HEK293 (cell line): ENCODE data around the gene COL17A1.

Experiments used
- CTCF ChIA-PET: fragments of 350-600 bp; formaldehyde crosslinking; extraction: SDS; loops from one replicate; lab custom pipeline; 2021; ENCODE audit warnings: antibody characterized with exemption; lab: Yijun Ruan, JAX
- POLR2A ChIA-PET: fragments of 300-600 bp; formaldehyde crosslinking; extraction: SDS; loops from one replicate; lab custom pipeline; 2020; ENCODE audit warnings: antibody characterized with exemption, inconsistent platforms; lab: Yijun Ruan, JAX
- H3K27ac ChIP-seq: fragments of 200-500 bp; sonication (Bioruptor generic); 2 replicates; pipeline ENCODE4 v1.5.1; 2014; ENCODE audit warnings: low read depth, low read length, control low read depth, inconsistent platforms; ENCODE audit errors: extremely low read depth
- H3K36me3 ChIP-seq, 2 experiments: fragments of 200-500 bp in 1 of 2; sonication (Bioruptor generic) in 1 of 2; 1 replicate in 1 of 2; 2 replicates in 1 of 2; pipeline ENCODE4 v1.5.1; 2014 to 2017; ENCODE audit warnings: inconsistent platforms in 2 of 2, low read length in 2 of 2; ENCODE audit not compliant: control insufficient read depth in 2 of 2, insufficient read depth in 1 of 2
- H3K4me1 ChIP-seq: fragments of 200-500 bp; sonication (Bioruptor generic); 2 replicates; pipeline ENCODE4 v1.5.1; 2014; ENCODE audit warnings: mild to moderate bottlenecking, low read length, inconsistent platforms; ENCODE audit not compliant: control insufficient read depth, insufficient read depth
- H3K4me3 ChIP-seq: 2 replicates; pipeline ENCODE4 v1.5.1; 2011; ENCODE audit warnings: low read depth, mild to moderate bottlenecking, control low read depth, low read length, moderate library complexity
- H3K9me3 ChIP-seq: fragments of 200-500 bp; sonication (Bioruptor generic); 2 replicates; pipeline ENCODE4 v1.5.1; 2014; ENCODE audit warnings: low read depth, low read length, inconsistent platforms; ENCODE audit not compliant: control insufficient read depth, insufficient read depth
- GLI4 ChIP-seq: fragments of 450-650 bp; formaldehyde crosslinking; IDR thresholded peaks from 2 replicates; pipeline ENCODE4 v1.5.1; 2016; ENCODE audit warnings: missing biosample characterization, missing genetic modification characterization
- GLIS2 ChIP-seq: fragments of 450-650 bp; formaldehyde crosslinking; IDR thresholded peaks from 2 replicates; pipeline ENCODE4 v1.5.1; 2016; ENCODE audit warnings: missing biosample characterization, missing genetic modification characterization
- HIC1 ChIP-seq: fragments of 450-650 bp; formaldehyde crosslinking; IDR thresholded peaks from 2 replicates; pipeline ENCODE4 v1.5.1; 2016; ENCODE audit warnings: missing biosample characterization, missing genetic modification characterization
- SCRT2 ChIP-seq: fragments of 450-650 bp; formaldehyde crosslinking; IDR thresholded peaks from 2 replicates; pipeline ENCODE4 v1.5.1; 2016; ENCODE audit warnings: missing biosample characterization, missing genetic modification characterization
- ZBTB44 ChIP-seq: fragments of 450-650 bp; IDR thresholded peaks from 2 replicates; pipeline ENCODE4 v1.5.1; 2018; ENCODE audit warnings: missing biosample characterization, mild to moderate bottlenecking, missing genetic modification characterization
- ZNF133 ChIP-seq: fragments of 450-650 bp; formaldehyde crosslinking; IDR thresholded peaks from 2 replicates; pipeline ENCODE4 v1.5.1; 2016; ENCODE audit warnings: missing biosample characterization, missing genetic modification characterization
- ZNF174 ChIP-seq: fragments of 450-650 bp; formaldehyde crosslinking; IDR thresholded peaks from 2 replicates; pipeline ENCODE4 v1.5.0; 2017; ENCODE audit warnings: missing biosample characterization, mild to moderate bottlenecking, missing genetic modification characterization
- ZNF223 ChIP-seq: fragments of 450-650 bp; formaldehyde crosslinking; IDR thresholded peaks from 2 replicates; pipeline ENCODE4 v1.5.1; 2016; ENCODE audit warnings: missing biosample characterization, missing genetic modification characterization
- ZNF248 ChIP-seq: fragments of 450-650 bp; formaldehyde crosslinking; IDR thresholded peaks from 2 replicates; pipeline ENCODE4 v1.5.1; 2017; ENCODE audit warnings: missing biosample characterization, missing genetic modification characterization
- ZNF311 ChIP-seq: fragments of 450-650 bp; formaldehyde crosslinking; IDR thresholded peaks from 2 replicates; pipeline ENCODE4 v1.5.1; 2017; ENCODE audit warnings: missing biosample characterization, missing genetic modification characterization, borderline replicate concordance
- ZNF600 ChIP-seq: fragments of 450-650 bp; formaldehyde crosslinking; IDR thresholded peaks from 2 replicates; pipeline ENCODE4 v1.5.1; 2016; ENCODE audit warnings: missing biosample characterization, missing genetic modification characterization
- ZNF623 ChIP-seq: fragments of 450-650 bp; formaldehyde crosslinking; IDR thresholded peaks from 2 replicates; pipeline ENCODE4 v1.5.1; 2016; ENCODE audit warnings: missing biosample characterization, missing genetic modification characterization
- ZNF626 ChIP-seq: fragments of 450-650 bp; sonication (Bioruptor Pico); formaldehyde crosslinking; IDR thresholded peaks from 2 replicates; pipeline ENCODE4 v1.5.1; 2018; ENCODE audit warnings: missing biosample characterization, missing genetic modification characterization, inconsistent platforms
- ZXDB ChIP-seq: fragments of 450-650 bp; formaldehyde crosslinking; IDR thresholded peaks from 2 replicates; pipeline ENCODE4 v1.5.1; 2016; ENCODE audit warnings: missing biosample characterization, missing genetic modification characterization
- TF ChIP-seq, protein P1 (sequence below): fragments of 450-650 bp; formaldehyde crosslinking; IDR thresholded peaks from 2 replicates; pipeline ENCODE4 v1.5.1; 2016; ENCODE audit warnings: missing biosample characterization, missing genetic modification characterization
- TF ChIP-seq, protein P2 (sequence below): fragments of 450-650 bp; formaldehyde crosslinking; conservative IDR thresholded peaks from 2 replicates; pipeline ENCODE4 v1.5.1; 2016; ENCODE audit warnings: low read depth, missing biosample characterization, missing genetic modification characterization

Gene COL17A1

GRCh38 chr10:104090611-104091010 lies 4.9 kb upstream of the COL17A1 start:
- ChIA-PET CTCF (no interaction called here), POLR2A (no interaction called here)
- H3K27ac ChIP-seq: no peak overlapping the region
- no peak for TF ChIP-seq HIC1 (tag by site-specific recombination)
- no peak for TF ChIP-seq SCRT2
- TF ChIP-seq, protein P1, sequence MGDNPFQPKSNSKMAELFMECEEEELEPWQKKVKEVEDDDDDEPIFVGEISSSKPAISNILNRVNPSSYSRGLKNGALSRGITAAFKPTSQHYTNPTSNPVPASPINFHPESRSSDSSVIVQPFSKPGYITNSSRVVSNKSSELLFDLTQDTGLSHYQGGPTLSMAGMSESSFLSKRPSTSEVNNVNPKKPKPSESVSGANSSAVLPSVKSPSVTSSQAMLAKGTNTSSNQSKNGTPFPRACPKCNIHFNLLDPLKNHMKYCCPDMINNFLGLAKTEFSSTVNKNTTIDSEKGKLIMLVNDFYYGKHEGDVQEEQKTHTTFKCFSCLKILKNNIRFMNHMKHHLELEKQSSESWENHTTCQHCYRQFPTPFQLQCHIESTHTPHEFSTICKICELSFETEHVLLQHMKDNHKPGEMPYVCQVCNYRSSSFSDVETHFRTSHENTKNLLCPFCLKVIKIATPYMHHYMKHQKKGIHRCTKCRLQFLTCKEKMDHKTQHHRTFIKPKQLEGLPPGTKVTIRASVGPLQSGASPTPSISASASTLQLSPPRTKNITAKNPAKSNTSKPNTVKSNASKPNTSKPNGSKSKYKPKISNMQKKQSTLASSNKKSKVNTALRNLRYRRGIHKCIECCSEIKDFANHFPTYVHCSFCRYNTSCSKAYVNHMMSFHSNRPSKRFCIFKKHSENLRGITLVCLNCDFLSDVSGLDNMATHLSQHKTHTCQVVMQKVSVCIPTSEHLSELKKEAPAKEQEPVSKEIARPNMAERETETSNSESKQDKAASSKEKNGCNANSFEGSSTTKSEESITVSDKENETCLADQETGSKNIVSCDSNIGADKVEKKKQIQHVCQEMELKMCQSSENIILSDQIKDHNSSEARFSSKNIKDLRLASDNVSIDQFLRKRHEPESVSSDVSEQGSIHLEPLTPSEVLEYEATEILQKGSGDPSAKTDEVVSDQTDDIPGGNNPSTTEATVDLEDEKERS (tag by site-specific recombination): no peak
- no peak for TF ChIP-seq ZNF600 (tag by site-specific recombination)
- no peak for TF ChIP-seq GLI4 (tag by site-specific recombination)
- TF ChIP-seq ZNF223: no peak
- TF ChIP-seq ZNF626 (tag by site-specific recombination): no peak
- no peak for TF ChIP-seq ZNF248 (tag by site-specific recombination)
- no peak for TF ChIP-seq ZNF311 (tag by site-specific recombination)
- TF ChIP-seq, protein P2, sequence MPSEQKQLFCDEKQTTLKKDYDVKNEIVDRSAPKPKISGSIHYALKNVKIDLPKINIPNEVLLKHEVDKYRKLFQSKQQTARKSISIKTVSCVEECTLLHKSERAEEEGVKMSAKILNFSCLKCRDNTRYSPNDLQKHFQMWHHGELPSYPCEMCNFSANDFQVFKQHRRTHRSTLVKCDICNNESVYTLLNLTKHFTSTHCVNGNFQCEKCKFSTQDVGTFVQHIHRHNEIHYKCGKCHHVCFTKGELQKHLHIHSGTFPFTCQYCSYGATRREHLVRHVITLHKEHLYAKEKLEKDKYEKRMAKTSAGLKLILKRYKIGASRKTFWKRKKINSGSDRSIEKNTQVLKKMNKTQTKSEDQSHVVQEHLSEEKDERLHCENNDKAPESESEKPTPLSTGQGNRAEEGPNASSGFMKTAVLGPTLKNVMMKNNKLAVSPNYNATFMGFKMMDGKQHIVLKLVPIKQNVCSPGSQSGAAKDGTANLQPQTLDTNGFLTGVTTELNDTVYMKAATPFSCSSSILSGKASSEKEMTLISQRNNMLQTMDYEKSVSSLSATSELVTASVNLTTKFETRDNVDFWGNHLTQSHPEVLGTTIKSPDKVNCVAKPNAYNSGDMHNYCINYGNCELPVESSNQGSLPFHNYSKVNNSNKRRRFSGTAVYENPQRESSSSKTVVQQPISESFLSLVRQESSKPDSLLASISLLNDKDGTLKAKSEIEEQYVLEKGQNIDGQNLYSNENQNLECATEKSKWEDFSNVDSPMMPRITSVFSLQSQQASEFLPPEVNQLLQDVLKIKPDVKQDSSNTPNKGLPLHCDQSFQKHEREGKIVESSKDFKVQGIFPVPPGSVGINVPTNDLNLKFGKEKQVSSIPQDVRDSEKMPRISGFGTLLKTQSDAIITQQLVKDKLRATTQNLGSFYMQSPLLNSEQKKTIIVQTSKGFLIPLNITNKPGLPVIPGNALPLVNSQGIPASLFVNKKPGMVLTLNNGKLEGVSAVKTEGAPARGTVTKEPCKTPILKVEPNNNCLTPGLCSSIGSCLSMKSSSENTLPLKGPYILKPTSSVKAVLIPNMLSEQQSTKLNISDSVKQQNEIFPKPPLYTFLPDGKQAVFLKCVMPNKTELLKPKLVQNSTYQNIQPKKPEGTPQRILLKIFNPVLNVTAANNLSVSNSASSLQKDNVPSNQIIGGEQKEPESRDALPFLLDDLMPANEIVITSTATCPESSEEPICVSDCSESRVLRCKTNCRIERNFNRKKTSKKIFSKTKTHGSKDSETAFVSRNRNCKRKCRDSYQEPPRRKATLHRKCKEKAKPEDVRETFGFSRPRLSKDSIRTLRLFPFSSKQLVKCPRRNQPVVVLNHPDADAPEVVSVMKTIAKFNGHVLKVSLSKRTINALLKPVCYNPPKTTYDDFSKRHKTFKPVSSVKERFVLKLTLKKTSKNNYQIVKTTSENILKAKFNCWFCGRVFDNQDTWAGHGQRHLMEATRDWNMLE (tag by site-specific recombination): no peak
- no peak for TF ChIP-seq ZXDB
- TF ChIP-seq GLIS2: no peak
- no peak for TF ChIP-seq ZNF174
- no peak for TF ChIP-seq ZBTB44 (tag by site-specific recombination)
- no peaks in the 10 kb centered on the region for H3K36me3 ChIP-seq
- H3K4me1 ChIP-seq: no peaks in the 10 kb centered on the region
- no peaks in the 10 kb centered on the region for H3K9me3 ChIP-seq
- H3K4me3 ChIP-seq: no peak overlapping the region

- H3K9me3 ChIP-seq: no peaks in the 10 kb centered on the region
- POLR2A ChIA-PET: no interaction called here
- TF ChIP-seq ZNF133 (tag by site-specific recombination) (no peak), ZNF623 (no peak)
- TF ChIP-seq, all 188 proteins: peak for 0
- no peak overlapping the region for H3K27ac ChIP-seq
- H3K4me1 ChIP-seq: no peaks in the 10 kb centered on the region
- CTCF ChIA-PET: no interaction called here
- no peaks in the 10 kb centered on the region for H3K36me3 ChIP-seq
- no peak overlapping the region for H3K4me3 ChIP-seq
These were observed 3.9 kb upstream of the COL17A1 start for GRCh38 chr10:104089621-104090020.
